H9 (cell line): ENCODE results near the gene OR8K1. TPM values are rescaled to one million over a fixed set of nuclear protein-coding genes. Genes with fewer than 3 reads are reported as not detected.

Experiments
- DNase-seq: peaks from one replicate; pipeline ENCODE4 v3.0.0-alpha.2; 2017
- H2AFZ ChIP-seq: one replicate; pipeline ENCODE4 v1.6.1; 2013; ENCODE audit warnings: mild to moderate bottlenecking, low read length, control low read depth, moderate library complexity
- H2AK5ac ChIP-seq: 2 replicates; pipeline ENCODE4 v1.6.1; 2013; ENCODE audit warnings: low read length, control low read depth, mixed read lengths; ENCODE audit not compliant: insufficient read length
- H2BK120ac ChIP-seq: one replicate; pipeline ENCODE4 v1.6.1; 2013; ENCODE audit warnings: low read depth, mild to moderate bottlenecking, low read length, control low read depth, inconsistent platforms; ENCODE audit not compliant: poor library complexity, severe bottlenecking
- H2BK12ac ChIP-seq: 2 replicates; pipeline ENCODE4 v1.6.1; 2013; ENCODE audit warnings: low read length, control low read depth, mixed read lengths, low read depth; ENCODE audit not compliant: insufficient read length
- H2BK15ac ChIP-seq: 2 replicates; pipeline ENCODE4 v1.6.1; 2013; ENCODE audit warnings: low read depth, low read length, control low read depth
- H2BK20ac ChIP-seq: one replicate; pipeline ENCODE4 v1.6.1; 2013; ENCODE audit warnings: low read depth, mild to moderate bottlenecking, low read length, control low read depth, inconsistent platforms; ENCODE audit not compliant: poor library complexity, severe bottlenecking
- H2BK5ac ChIP-seq: 2 replicates; pipeline ENCODE4 v1.6.1; 2013; ENCODE audit warnings: low read length, control low read depth, mixed read lengths; ENCODE audit not compliant: insufficient read length
- H3K14ac ChIP-seq: 2 replicates; pipeline ENCODE4 v1.6.1; 2013; ENCODE audit warnings: low read length, control low read depth; ENCODE audit not compliant: insufficient read depth
- H3K18ac ChIP-seq: 2 replicates; pipeline ENCODE4 v1.6.1; 2013; ENCODE audit warnings: low read depth, mild to moderate bottlenecking, mixed read lengths, low read length, control low read depth; ENCODE audit not compliant: insufficient read length
- H3K23ac ChIP-seq: 2 replicates; pipeline ENCODE4 v1.6.1; 2013; ENCODE audit warnings: low read length, control low read depth, mixed read lengths, low read depth; ENCODE audit not compliant: insufficient read length
- H3K23me2 ChIP-seq: 2 replicates; pipeline ENCODE4 v1.6.1; 2013; ENCODE audit warnings: low read depth, mild to moderate bottlenecking, mixed read lengths, low read length, control low read depth; ENCODE audit not compliant: insufficient read length, poor library complexity, severe bottlenecking
- H3K27ac ChIP-seq: 2 replicates; pipeline ENCODE4 v1.5.1; 2013; ENCODE audit warnings: low read length, control low read depth, mixed read lengths, low read depth; ENCODE audit not compliant: insufficient read length
- H3K27me3 ChIP-seq: 2 replicates; pipeline ENCODE4 v1.6.1; 2013; ENCODE audit warnings: low read length, control low read depth, inconsistent platforms; ENCODE audit not compliant: insufficient read depth
- H3K4ac ChIP-seq: 2 replicates; pipeline ENCODE4 v1.6.1; 2013; ENCODE audit warnings: low read depth, mild to moderate bottlenecking, control low read depth, inconsistent platforms, low read length, moderate library complexity
- H3K4me1 ChIP-seq: 2 replicates; pipeline ENCODE4 v1.6.1; 2013; ENCODE audit warnings: low read length, control low read depth, inconsistent platforms; ENCODE audit not compliant: insufficient read depth
- H3K4me2 ChIP-seq: 2 replicates; pipeline ENCODE4 v1.6.1; 2013; ENCODE audit warnings: low read length, control low read depth, mixed read lengths; ENCODE audit not compliant: insufficient read length, insufficient read depth
- H3K56ac ChIP-seq: 2 replicates; pipeline ENCODE4 v1.6.1; 2013; ENCODE audit warnings: low read depth, mild to moderate bottlenecking, mixed read lengths, low read length, control low read depth; ENCODE audit not compliant: insufficient read length
- H3K79me1 ChIP-seq: 2 replicates; pipeline ENCODE4 v1.6.1; 2013; ENCODE audit warnings: low read depth, mild to moderate bottlenecking, moderate library complexity, low read length, control low read depth, inconsistent platforms; ENCODE audit not compliant: insufficient read depth, poor library complexity, severe bottlenecking
- H3K79me2 ChIP-seq: 2 replicates; pipeline ENCODE4 v1.6.1; 2013; ENCODE audit warnings: low read length, control low read depth, inconsistent platforms; ENCODE audit not compliant: insufficient read depth
- H3K9ac ChIP-seq: 2 replicates; pipeline ENCODE4 v1.6.1; 2013; ENCODE audit warnings: low read length, control low read depth, mixed read lengths; ENCODE audit not compliant: insufficient read length; ENCODE audit errors: extremely low read depth
- H3K9me3 ChIP-seq: one replicate; pipeline ENCODE4 v1.6.1; 2013; ENCODE audit warnings: low read depth, low read length, inconsistent platforms; ENCODE audit not compliant: control insufficient read depth
- H3T11ph ChIP-seq: one replicate; pipeline ENCODE4 v1.6.1; 2013; ENCODE audit warnings: mild to moderate bottlenecking, low read length, control low read depth, inconsistent platforms
- H4K20me1 ChIP-seq: one replicate; pipeline ENCODE4 v1.6.1; 2013; ENCODE audit not compliant: control insufficient read depth, insufficient read length, insufficient read depth
- H4K5ac ChIP-seq: 2 replicates; pipeline ENCODE4 v1.6.1; 2013; ENCODE audit warnings: low read depth, mild to moderate bottlenecking, mixed read lengths, low read length, control low read depth; ENCODE audit not compliant: insufficient read length
- H4K8ac ChIP-seq: replicated peaks from 2 replicates; pipeline ENCODE4 v1.6.1; 2013; ENCODE audit warnings: low read length, control low read depth, mixed read lengths, low read depth; ENCODE audit not compliant: insufficient read length
- H4K91ac ChIP-seq: 2 replicates; pipeline ENCODE4 v1.6.1; 2013; ENCODE audit warnings: low read depth, mild to moderate bottlenecking, moderate library complexity, mixed read lengths, low read length, control low read depth; ENCODE audit not compliant: insufficient read length
- H3K27ac Mint-ChIP-seq, 3 experiments: 2 replicates in 2 of 3; 3 replicates in 1 of 3; pipeline ENCODE4 v1.8.0; 2020 to 2021; ENCODE audit warnings: mixed read lengths in 3 of 3, mild to moderate bottlenecking in 1 of 3, moderate library complexity in 1 of 3
- H3K27me3 Mint-ChIP-seq: 2 replicates; pipeline ENCODE4 v1.8.0; 2021; ENCODE audit warnings: low read depth, mild to moderate bottlenecking, moderate library complexity, mixed read lengths
- H3K36me3 Mint-ChIP-seq, 3 experiments: 2 replicates in 2 of 3; 3 replicates in 1 of 3; pipeline ENCODE4 v1.8.0; 2020 to 2021; ENCODE audit warnings: low read depth in 3 of 3, mixed read lengths in 3 of 3; ENCODE audit not compliant: insufficient read depth in 1 of 3
- H3K4me1 Mint-ChIP-seq, 2 experiments: 2 replicates each; pipeline ENCODE4 v1.8.0; 2020; ENCODE audit warnings: mixed read lengths in 2 of 2
- H3K4me3 Mint-ChIP-seq, 2 experiments: 2 replicates in 1 of 2; 3 replicates in 1 of 2; pipeline ENCODE4 v1.8.0; 2020 to 2021; ENCODE audit warnings: mild to moderate bottlenecking in 2 of 2, mixed read lengths in 2 of 2, moderate library complexity in 1 of 2
- H3K9me3 Mint-ChIP-seq, 2 experiments: 2 replicates in 1 of 2; 3 replicates in 1 of 2; pipeline ENCODE4 v1.8.0; 2020; ENCODE audit warnings: mild to moderate bottlenecking in 2 of 2, mixed read lengths in 2 of 2, moderate library complexity in 1 of 2
- WGBS: extraction: QIAGEN DNeasy Blood & Tissue Kit; methylation state at CpG from one replicate; pipeline ENCODE4 v1.1.7; 2013; ENCODE audit warnings: missing lambda C conversion rate, low lambda C conversion rate, mixed read lengths; ENCODE audit not compliant: insufficient read length; ENCODE audit errors: extremely low coverage; 5-methylcytosine and 5-hydroxymethylcytosine counted together
- total RNA-seq: library from RNA; stranded (reverse); gene quantifications from 2 replicates; pipeline ENCODE4 v1.2.1, GENCODE V29; 2021
- TF ChIP-seq, protein P1 (sequence below): fragments of 200-600 bp; sonication (generic); conservative IDR thresholded peaks from 3 replicates; pipeline ENCODE4 v1.8.0; 2021; ENCODE audit warnings: antibody characterized with exemption, mild to moderate bottlenecking

OR8K1 gene
- total RNA-seq, 1 experiment from 2014 or later, result not detected

DNA sequence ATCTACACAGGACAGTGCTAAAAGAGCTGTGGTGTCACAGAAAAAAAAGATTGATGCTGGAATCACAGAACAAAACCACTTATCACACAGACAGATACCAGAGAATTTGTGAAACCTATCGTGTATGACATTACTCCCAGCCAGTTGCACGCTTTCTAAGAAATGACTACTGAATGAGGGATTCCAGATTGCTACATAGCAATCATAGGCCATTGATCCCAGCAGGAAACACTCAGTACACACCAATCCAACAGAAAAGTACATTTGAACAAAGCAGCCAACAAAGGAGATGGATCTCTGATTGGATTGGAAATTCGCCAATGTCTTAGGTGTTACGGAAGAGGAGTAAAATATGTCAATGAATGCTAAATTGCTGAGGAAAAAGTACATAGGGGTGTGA is 48.9 kb upstream of the OR8K1 start:
- Histone ChIP-seq H2BK120ac (no peak overlapping the region), H4K8ac (no peak overlapping the region), H4K91ac (no peak overlapping the region), H3K18ac (no peak overlapping the region), H3K4me2 (no peak overlapping the region), H4K20me1 (no peaks in the 10 kb centered on the region), H3K4ac (no peak overlapping the region), H3K27ac (no peak overlapping the region), H3K79me1 (no peaks in the 10 kb centered on the region), H2AK5ac (no peak overlapping the region), H3K79me2 (no peaks in the 10 kb centered on the region), H2BK5ac (no peak overlapping the region), H3T11ph (no peak overlapping the region), H3K23me2 (no peaks in the 10 kb centered on the region), H3K56ac (no peak overlapping the region), H3K9ac (no peak overlapping the region), H2BK15ac (no peak overlapping the region), H2BK12ac (no peak overlapping the region), H2BK20ac (no peak overlapping the region), H4K5ac (no peak overlapping the region), H3K9me3 (no peaks in the 10 kb centered on the region), H3K14ac (no peak overlapping the region), H2AFZ (no peak overlapping the region), H3K27me3 (no peaks in the 10 kb centered on the region), H3K23ac (no peak overlapping the region), H3K4me1 (no peaks in the 10 kb centered on the region)
- no peak for DNase-seq
- Mint-ChIP-seq H3K27ac (no peak overlapping the region), H3K4me3 (no peak overlapping the region), H3K36me3 (no peaks in the 10 kb centered on the region), H3K4me1 (no peaks in the 10 kb centered on the region), H3K9me3 (peaks cover 0 to 6% of the 10 kb centered on the region in 2 experiments; a peak in 2 of 5 replicates), H3K27me3 (no peaks in the 10 kb centered on the region)
- TF ChIP-seq, protein P1, sequence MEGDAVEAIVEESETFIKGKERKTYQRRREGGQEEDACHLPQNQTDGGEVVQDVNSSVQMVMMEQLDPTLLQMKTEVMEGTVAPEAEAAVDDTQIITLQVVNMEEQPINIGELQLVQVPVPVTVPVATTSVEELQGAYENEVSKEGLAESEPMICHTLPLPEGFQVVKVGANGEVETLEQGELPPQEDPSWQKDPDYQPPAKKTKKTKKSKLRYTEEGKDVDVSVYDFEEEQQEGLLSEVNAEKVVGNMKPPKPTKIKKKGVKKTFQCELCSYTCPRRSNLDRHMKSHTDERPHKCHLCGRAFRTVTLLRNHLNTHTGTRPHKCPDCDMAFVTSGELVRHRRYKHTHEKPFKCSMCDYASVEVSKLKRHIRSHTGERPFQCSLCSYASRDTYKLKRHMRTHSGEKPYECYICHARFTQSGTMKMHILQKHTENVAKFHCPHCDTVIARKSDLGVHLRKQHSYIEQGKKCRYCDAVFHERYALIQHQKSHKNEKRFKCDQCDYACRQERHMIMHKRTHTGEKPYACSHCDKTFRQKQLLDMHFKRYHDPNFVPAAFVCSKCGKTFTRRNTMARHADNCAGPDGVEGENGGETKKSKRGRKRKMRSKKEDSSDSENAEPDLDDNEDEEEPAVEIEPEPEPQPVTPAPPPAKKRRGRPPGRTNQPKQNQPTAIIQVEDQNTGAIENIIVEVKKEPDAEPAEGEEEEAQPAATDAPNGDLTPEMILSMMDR, result no peak
- no CpG with 5 or more reads among the region's 4 CpGs for WGBS
